GM12864 (cell line): ENCODE data around the gene MACROD2.

Experiments
- DNase-seq: peaks from one replicate; pipeline ENCODE4 v3.0.0-alpha.2; 2011; ENCODE audit warnings: low read depth
- H3K4me3 ChIP-seq: 2 replicates; pipeline ENCODE4 v1.5.1; 2011; ENCODE audit warnings: mild to moderate bottlenecking, low read depth, low read length, control low read depth
- CTCF ChIP-seq: IDR thresholded peaks from 2 replicates; pipeline ENCODE4 v1.5.1; 2011; ENCODE audit warnings: low read depth, mild to moderate bottlenecking, moderate library complexity, low read length, control low read depth, inconsistent platforms; ENCODE audit errors: missing control alignments

The MACROD2 gene

GRCh38 chr20:15612198-15612597, 1616.9 kb downstream of the MACROD2 start:
- no peak for DNase-seq
- no peak overlapping the region for H3K4me3 ChIP-seq
- TF ChIP-seq CTCF, result no peak

DNA sequence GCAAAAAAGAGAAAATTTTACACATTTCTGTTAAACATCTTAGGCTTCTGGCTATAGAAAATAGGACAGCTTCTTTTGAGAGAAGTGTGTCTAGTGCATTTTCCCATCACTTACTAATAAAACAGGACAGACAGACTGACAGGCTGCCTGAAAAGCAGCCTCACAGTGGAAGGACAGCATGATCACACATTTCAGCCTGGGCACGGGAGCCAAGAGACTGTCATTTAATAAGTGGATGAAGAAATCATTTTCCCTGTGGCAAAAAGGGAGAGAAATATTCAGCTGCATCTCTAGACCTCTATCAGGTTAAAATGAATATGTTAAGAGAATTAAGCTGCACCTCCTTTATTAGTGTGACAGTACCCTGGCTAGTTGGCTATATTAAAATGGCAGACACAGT, 1617.5 kb downstream of the MACROD2 start:
- DNase-seq, result no peak
- no peak overlapping the region for H3K4me3 ChIP-seq
- no peak for TF ChIP-seq CTCF

DNA sequence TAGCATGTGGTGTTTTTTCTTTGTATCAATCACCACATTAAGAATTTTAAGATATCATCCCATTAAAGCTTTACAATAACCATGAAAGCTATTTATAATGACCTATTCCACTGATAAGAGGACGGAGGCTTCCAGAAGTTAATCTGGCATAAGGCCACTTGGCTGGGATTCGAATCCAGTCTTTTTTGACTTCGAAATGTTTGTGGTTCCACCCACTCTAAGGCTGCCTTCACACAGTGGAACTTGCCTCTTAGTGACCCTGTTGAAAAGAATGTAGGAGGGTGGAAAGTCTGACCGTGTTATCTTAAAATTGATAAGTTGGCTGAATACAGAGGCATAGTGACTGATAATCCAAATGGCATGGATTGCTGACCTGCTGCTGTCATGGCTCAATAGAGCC, 1618.2 kb downstream of the MACROD2 start:
- TF ChIP-seq CTCF, result no peak
- no peak for DNase-seq
- no peak overlapping the region for H3K4me3 ChIP-seq

GRCh38 chr20:15616626-15617025, 1621.3 kb downstream of the MACROD2 start:
- DNase-seq, result no peak
- H3K4me3 ChIP-seq, result no peak overlapping the region
- TF ChIP-seq CTCF, result no peak

DNA sequence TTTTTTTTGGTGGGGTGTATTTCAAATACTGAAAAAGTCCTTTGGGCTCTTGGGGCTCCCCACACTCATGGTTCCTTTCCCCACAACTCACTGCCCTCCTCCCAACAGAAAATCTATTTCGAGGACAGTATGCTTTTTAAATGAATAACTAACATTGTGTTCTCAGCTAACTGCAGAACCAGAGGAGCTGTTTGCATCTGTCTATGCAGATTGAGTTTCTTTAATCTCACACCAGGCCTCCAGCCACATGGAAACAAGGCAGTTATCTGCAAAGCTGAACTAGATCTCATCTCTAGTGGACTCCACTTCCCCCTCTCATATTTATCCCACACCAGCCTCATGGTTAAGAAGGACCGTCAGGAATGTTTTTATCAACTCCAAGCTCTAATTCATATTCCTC, 1622.8 kb downstream of the MACROD2 start:
- no peak for DNase-seq
- no peak overlapping the region for H3K4me3 ChIP-seq
- TF ChIP-seq CTCF, result no peak

- TF ChIP-seq CTCF, result no peak
- H3K4me3 ChIP-seq, result no peak overlapping the region
- no peak for DNase-seq
Observed at GRCh38 chr20:15618912-15619311, 1623.6 kb downstream of the MACROD2 start.

DNA sequence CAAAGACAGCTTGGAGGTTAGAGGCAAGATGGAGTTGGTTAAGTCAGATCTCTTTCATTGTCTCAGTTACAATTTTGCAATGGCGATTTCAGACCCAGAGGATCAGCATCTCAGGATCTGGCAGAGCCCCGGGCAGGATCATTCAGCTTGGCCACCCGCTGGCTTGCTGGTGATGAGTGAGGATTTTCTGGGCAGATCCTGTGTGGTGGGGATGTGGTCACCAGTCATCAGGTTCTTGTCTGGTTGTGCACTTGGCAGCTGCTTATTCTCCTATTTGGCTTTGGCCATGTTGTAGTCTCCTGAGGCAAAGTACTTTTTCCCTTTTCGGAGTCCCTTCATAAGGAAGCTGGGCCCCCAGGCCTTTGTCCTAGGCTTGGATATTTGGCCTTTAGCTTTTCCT, 1624.0 kb downstream of the MACROD2 start:
- TF ChIP-seq CTCF, result no peak
- no peak for DNase-seq
- H3K4me3 ChIP-seq, result no peak overlapping the region
